Measurements from ENCODE around the gene CEMP1. TPM values are rescaled to one million over a fixed set of nuclear protein-coding genes. Genes with fewer than 3 reads are reported as not detected.
A peak's percentile ranks its signal among the peaks of the same experiment; 100 is the strongest.

Gene CEMP1
- polyA plus RNA-seq, 4 donors: 3.0 to 10.9 (median 7.6) TPM

DNA sequence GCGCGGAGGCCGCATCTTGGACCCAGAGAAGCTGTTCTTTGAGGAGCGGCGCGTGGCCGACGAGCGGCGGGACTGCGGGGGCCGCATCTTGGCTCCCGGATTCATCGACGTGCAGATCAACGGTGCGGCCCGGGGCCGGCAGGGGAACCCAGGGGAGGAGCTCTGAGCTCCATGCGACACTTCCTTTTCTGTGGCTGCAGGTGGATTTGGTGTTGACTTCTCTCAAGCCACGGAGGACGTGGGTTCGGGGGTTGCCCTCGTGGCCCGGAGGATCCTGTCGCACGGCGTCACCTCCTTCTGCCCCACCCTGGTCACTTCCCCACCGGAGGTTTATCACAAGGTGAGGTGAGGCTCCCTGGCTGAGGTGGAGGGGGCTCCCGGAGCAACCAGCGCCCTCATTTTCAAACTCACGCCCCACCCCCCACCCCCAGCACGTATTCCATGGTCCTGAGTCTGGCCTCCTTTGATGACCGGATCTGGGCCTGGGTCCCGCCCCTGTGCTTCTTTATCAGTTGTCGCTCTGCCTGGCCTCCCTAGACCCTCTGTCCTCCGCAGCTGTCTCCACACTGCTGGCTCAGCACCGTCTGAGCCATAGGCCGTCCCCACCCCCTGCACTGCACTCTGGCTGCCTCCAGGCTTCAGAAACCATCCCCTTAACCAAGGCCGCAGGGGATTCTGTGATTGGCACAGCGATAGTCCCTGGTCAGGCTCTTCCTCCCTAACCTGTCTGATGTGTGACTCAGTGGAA lies 10.2 kb downstream of the CEMP1 start:
- DNase-seq (ENCODE audit: low read depth in 4 of 4, low spot score in 2 of 4): no peak

DNA sequence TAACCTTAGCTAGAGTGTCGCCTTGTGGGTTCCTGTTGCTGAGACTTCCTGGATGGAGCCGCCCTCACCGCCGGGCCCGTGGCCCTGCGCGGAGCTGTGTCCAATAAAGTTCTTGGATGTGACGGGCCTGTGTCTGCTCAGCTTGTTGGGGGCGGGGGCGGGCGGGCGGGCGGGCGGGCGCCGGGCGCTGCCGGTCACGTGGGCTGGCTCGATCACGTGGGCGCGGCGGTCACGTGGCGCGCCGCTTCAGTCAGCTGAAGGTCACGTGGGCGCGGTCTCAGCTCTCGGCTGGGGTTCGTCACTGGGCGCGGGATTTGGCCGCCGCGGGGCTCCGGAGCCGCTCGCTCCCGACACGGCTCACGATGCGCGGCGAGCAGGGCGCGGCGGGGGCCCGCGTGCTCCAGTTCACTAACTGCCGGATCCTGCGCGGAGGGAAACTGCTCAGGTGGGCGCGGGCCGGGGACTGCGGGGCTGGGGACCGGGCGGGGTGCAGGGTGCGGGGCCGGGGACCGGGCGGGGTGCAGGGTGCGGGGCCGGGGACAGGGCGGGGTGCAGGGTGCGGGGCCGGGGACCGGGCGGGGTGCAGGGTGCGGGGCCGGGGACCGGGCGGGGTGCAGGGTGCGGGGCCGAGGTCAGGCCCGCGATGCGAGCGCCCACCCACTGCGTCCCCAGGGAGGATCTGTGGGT lies 11.0 kb downstream of the CEMP1 start, which contains the start of gene AMDHD2:
Gene AMDHD2 (plus strand): TSS at position 275 of the 687 bp plus-strand sequence. CDS start 88 bp downstream, at position 363.
- DNase-seq (ENCODE audit: low read depth in 4 of 4, low spot score in 2 of 4): peak in 1 of 4 donors; percentile 66

DNA sequence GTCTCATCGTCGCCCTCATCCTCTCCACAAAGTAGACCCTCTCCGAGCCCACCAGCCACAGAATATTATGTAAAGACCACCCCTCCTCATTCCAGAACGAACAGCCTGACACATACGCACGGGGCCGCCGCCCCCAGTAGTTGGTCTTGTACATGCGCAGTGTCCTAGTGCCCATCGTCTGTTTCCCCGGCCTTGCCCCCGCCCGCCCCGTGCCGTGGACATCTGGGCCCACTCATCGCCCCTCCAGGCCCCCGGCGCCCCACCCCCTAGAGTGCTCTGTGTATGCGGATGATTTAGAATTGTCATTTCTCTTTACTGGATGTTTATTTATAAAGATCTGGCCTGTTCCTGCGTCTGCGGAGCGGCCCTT lies 11.5 kb downstream of the CEMP1 start:
- DNase-seq (ENCODE audit: low read depth in 4 of 4, low spot score in 2 of 4): no peak

GRCh38 chr16:2518823-2519710 lies 12.1 kb downstream of the CEMP1 start:
- no peak for DNase-seq (ENCODE audit: low read depth in 4 of 4, low spot score in 2 of 4)

GRCh38 chr16:2517954-2518605 lies 13.1 kb downstream of the CEMP1 start:
- no peak for DNase-seq (ENCODE audit: low read depth in 4 of 4, low spot score in 2 of 4)

GRCh38 chr16:2516391-2517240 lies 14.6 kb downstream of the CEMP1 start:
- no peak for DNase-seq (ENCODE audit: low read depth in 4 of 4, low spot score in 2 of 4)

GRCh38 chr16:2515180-2515851 lies 15.9 kb downstream of the CEMP1 start:
- no peak for DNase-seq (ENCODE audit: low read depth in 4 of 4, low spot score in 2 of 4)

DNA sequence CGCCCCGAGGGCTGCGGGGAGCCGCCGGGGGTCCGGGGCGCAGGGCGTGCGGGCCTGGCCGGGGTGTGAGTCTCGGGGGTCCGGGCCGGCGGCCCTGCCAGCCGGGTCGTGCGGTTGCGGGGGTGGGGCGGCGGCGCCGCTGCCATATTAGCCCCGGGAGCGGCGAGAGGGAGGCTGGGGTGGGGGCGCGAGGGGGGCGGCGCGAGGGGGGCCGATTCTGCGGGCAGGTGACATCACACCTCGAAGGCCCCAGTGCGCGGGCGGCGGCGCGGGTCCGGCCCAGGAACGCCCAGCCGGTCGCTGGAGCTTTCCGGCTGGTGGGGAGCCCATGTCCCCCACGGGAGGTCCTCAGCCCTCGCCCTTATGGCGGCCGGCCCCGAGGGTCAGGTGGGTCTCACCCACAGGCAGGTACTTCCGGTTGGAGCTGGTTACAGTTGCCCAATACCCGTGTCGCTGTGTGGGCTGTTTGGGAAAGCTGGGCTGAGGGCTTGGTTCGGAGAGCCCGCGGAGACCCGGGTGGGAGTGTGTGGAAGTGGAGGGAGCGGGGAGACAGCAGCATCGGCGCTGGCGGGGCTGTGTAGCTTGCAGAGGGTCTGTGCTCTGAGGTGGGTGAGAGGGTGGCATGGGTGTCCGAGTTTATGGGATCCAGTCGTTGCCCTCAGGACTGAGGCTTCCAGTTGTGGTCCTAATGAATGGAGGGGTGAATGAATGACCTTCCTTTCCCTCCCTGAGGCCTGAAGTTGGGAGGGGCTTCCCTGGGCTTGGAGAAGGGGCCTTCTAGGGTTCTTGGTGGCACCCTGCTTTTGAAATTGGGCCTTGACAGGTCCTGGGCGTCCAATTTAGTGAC lies 16.7 kb downstream of the CEMP1 start:
- DNase-seq (ENCODE audit: low read depth in 4 of 4, low spot score in 2 of 4): no peak

- DNase-seq (ENCODE audit: low read depth in 4 of 4, low spot score in 2 of 4): peak in 2 of 4 donors; percentile 84 to 87
Observed at GRCh38 chr16:2513405-2514332, 17.5 kb downstream of the CEMP1 start, which contains the start of gene ATP6V0C. Gene ATP6V0C (plus strand): TSS chr16:2513952. CDS start chr16:2514104, 152 bp downstream.

DNA sequence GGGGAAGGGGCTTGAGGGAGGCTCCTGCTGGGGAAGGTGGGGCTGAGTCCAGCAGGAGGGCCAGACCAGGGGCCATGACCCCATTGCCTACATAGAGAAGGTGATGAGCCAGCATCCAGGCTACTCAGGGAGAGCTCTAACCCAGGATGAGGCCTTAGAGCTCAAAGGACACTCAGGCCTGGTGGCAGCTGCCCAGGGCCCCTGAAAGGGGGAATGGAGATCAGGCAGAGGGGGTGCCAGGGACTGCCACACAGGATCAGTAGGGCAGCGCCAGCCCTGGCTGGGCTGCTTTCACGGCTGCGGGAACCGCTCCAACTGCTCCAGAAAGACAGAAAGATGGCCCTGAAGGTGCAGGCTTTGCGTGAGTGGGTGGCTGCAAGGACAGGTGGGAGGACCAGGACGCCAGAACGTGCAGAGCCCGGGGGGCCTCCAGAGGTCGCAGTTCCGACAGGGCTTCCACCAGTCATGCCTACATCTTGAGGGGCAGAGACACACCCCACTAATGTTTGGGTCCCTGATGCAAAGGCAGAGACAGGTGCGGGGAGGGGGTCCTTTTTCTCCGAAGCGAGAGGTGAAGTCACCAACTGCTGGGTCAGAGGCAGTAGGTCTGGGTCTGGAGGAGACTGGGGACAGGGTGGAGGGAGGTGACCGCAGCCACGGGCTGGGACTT lies 18.3 kb downstream of the CEMP1 start:
- no peak for DNase-seq (ENCODE audit: low read depth in 4 of 4, low spot score in 2 of 4)

GRCh38 chr16:2511996-2512734 lies 19.0 kb downstream of the CEMP1 start:
- DNase-seq (ENCODE audit: low read depth in 4 of 4, low spot score in 2 of 4): no peak

DNA sequence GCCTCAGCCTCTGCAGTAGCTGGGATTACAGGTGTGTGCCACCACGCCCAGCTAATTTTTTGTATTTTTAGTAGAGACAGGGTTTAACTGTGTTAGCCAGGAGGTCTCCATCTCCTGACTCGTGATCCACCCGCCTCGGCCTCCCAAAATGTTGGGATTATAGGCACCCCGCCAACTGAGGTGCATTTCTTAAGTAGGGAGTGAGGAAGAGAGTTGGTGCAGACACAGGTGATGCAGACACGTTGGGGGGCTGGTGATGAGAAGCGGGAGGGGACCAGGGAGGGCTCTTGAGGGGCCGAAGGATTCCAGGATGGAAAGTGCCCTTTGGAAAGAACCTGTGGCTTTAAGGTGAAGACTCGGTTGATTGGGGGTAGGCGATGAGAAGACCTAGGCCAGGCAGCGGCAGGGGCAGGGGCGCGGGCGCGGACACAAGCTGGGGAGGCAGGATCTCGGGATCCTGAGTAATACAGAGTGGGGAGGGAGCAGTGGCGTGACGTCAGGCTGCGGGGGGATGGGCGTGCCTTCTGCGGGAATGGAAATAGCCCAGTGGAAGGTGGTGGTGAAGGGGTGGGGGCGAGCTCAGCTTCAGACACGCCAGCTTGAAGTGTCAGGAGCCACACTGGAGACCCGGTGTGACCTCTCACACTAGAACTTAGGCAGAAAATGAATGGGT lies 19.9 kb downstream of the CEMP1 start:
- DNase-seq (ENCODE audit: low read depth in 4 of 4, low spot score in 2 of 4): no peak

GRCh38 chr16:2508722-2509400 lies 22.3 kb downstream of the CEMP1 start:
- no peak for DNase-seq (ENCODE audit: low read depth in 4 of 4, low spot score in 2 of 4)

GRCh38 chr16:2507665-2508064 lies 23.5 kb downstream of the CEMP1 start:
- DNase-seq (ENCODE audit: low read depth in 4 of 4, low spot score in 2 of 4): no peak
